Uterus (tissue), 4 donors: ENCODE data around the gene CHID1. TPM values are rescaled to one million over a fixed set of nuclear protein-coding genes. Genes with fewer than 3 reads are reported as not detected.

Experiments
- DNase-seq, 2 donors: peaks; one replicate each; pipeline ENCODE4 v3.0.0-alpha.2; 2019 to 2020
- H3K27ac ChIP-seq, 2 donors: fragments of 200-600 bp; sonication (generic); 1 replicate in 1 of 2; 2 replicates in 1 of 2; pipeline ENCODE4 v1.5.1; 2016 to 2018
- H3K27me3 ChIP-seq, 2 donors: fragments of 200-600 bp; sonication (generic); one replicate each; pipeline ENCODE4 v1.5.1; 2018 to 2019; ENCODE audit warnings: control low read depth in 1 of 2
- H3K36me3 ChIP-seq, 2 donors: fragments of 200-600 bp; sonication (generic); one replicate each; pipeline ENCODE4 v1.5.1; 2019; ENCODE audit warnings: control low read depth in 1 of 2
- H3K4me1 ChIP-seq, 2 donors: fragments of 200-600 bp; sonication (generic); one replicate each; pipeline ENCODE4 v1.5.1; 2018 to 2019; ENCODE audit warnings: control low read depth in 1 of 2
- H3K4me3 ChIP-seq, 2 donors: fragments of 200-600 bp; sonication (generic); 1 replicate in 1 of 2; 2 replicates in 1 of 2; pipeline ENCODE4 v1.5.1; 2018 to 2019; ENCODE audit warnings: mild to moderate bottlenecking in 1 of 2
- H3K9me3 ChIP-seq, 2 donors: fragments of 200-600 bp; sonication (generic); one replicate each; pipeline ENCODE4 v1.5.1; 2019; ENCODE audit warnings: control low read depth in 1 of 2
- CTCF ChIP-seq, 4 experiments: fragments of 200-600 bp in 2 of 4; fragments of 450-650 bp in 2 of 4; sonication (generic) in 2 of 4; IDR thresholded peaks; one replicate each; pipeline ENCODE4 v1.5.1; 2016 to 2019; ENCODE audit warnings: antibody characterized with exemption in 4 of 4, mild to moderate bottlenecking in 2 of 4, moderate library complexity in 1 of 4
- POLR2A ChIP-seq, 2 donors: fragments of 450-650 bp; IDR thresholded peaks; one replicate each; pipeline ENCODE4 v1.6.1; 2016; ENCODE audit warnings: antibody characterized with exemption in 2 of 2, mild to moderate bottlenecking in 1 of 2, moderate library complexity in 1 of 2
- intact Hi-C: fragments of 100-400 bp; cut with DNase I; formaldehyde crosslinking; loops from one replicate; pipeline ENCODE4 v1.15.1; 2023; ENCODE audit warnings: low total_unique reads
- total RNA-seq, 4 donors: library from RNA; depleted of rRNA in 3 of 4; stranded (reverse); fragments of >200 nt in 3 of 4; gene quantifications; one replicate each; pipeline versions ENCODE4 v1.1.0 to v1.2.4, GENCODE V29; 2014 to 2023
- donor health status: DM: yes; HTN: yes; CAD: no.

Gene CHID1
- total RNA-seq, 4 donors from 2014 or later = 20.3 to 57.9 (median 48.4) TPM

- Histone ChIP-seq H3K27me3 (no peaks in the 10 kb centered on the region), H3K4me1 (peaks cover 0 to 12% of the 10 kb centered on the region in 2 donors), H3K9me3 (no peaks in the 10 kb centered on the region), H3K27ac (no peak overlapping the region), H3K4me3 (no peak overlapping the region), H3K36me3 (no peaks in the 10 kb centered on the region)
- intact Hi-C loops = no loop called here
- DNase-seq = no peak
- TF ChIP-seq CTCF (IDR thresholded peaks at IDR 0.05) = no peak
- no peak for TF ChIP-seq POLR2A (IDR thresholded peaks at IDR 0.05)
These were observed 17.3 kb upstream of the CHID1 start for GRCh38 chr11:927871-928270.

GRCh38 chr11:926341-926916, 15.8 kb upstream of the CHID1 start:
- Histone ChIP-seq H3K9me3 (no peaks in the 10 kb centered on the region), H3K27ac (peak overlapping the region; percentile 84 to 89), H3K27me3 (no peaks in the 10 kb centered on the region), H3K36me3 (no peaks in the 10 kb centered on the region), H3K4me1 (peaks cover 0 to 12% of the 10 kb centered on the region in 2 donors), H3K4me3 (peak overlapping the region; percentile 75 to 84)
- TF ChIP-seq POLR2A (IDR thresholded peaks at IDR 0.05) (no peak), CTCF (IDR thresholded peaks at IDR 0.05) (no peak)
- peak; percentile 34 to 45 for DNase-seq
- intact Hi-C loops = no loop called here

- Histone ChIP-seq H3K27ac (peak within 1 kb of the TSS; percentile 84 to 89), H3K9me3 (no peaks in the 10 kb centered on the region), H3K36me3 (no peaks in the 10 kb centered on the region), H3K27me3 (no peaks in the 10 kb centered on the region), H3K4me1 (peaks cover 0 to 6% of the 10 kb centered on the region in 2 donors), H3K4me3 (peak within 1 kb of the TSS; percentile 75 to 84)
- intact Hi-C loops = no loop called here
- peak; percentile 82 to 88 for DNase-seq
- TF ChIP-seq CTCF (IDR thresholded peaks at IDR 0.05) (peak; percentile 31 to 97 (median 90)), POLR2A (IDR thresholded peaks at IDR 0.05) (peak in 1 of 2 donors; percentile 90)
These were observed 15.1 kb upstream of the CHID1 start, which contains the start of gene AP2A2 for GRCh38 chr11:925496-926301. Gene AP2A2, plus strand, starts transcription at chr11:925870. Its CDS starts 152 bp downstream, at chr11:926022.

- Histone ChIP-seq H3K4me3 (peak overlapping the region; percentile 18 to 84), H3K27me3 (no peaks in the 10 kb centered on the region), H3K27ac (peak overlapping the region; percentile 84 to 89), H3K9me3 (no peaks in the 10 kb centered on the region), H3K4me1 (peaks cover 0 to 6% of the 10 kb centered on the region in 2 donors), H3K36me3 (no peaks in the 10 kb centered on the region)
- intact Hi-C loops = no loop called here
- peak; percentile 40 to 49 for DNase-seq
- no peak for TF ChIP-seq CTCF (IDR thresholded peaks at IDR 0.05)
- no peak for TF ChIP-seq POLR2A (IDR thresholded peaks at IDR 0.05)
These were observed 14.5 kb upstream of the CHID1 start for GRCh38 chr11:925158-925495.
